ENCODE measurements around the gene ADGRG1.

DNA sequence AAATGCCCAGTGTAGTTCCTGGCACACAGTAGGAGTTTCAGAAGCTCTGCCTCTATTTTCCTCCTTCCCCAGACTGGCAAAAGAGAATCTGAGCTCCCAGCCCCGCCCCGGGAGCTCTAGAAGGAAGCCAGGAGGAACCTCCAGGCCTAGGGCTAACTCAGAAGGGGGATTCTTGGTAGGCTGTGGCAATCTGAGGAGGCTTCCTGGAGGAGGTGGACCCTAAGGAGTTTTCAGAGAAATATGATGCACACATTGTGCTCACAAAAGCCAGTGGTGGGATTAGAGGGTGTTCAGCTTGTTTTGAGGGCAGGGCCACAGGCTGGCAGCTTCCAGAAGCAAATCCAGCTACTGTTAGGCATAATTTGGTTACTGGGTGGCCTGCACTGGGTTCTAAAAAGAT lies 10.0 kb downstream of the ADGRG1 start:
- TF ChIP-seq, protein P1, sequence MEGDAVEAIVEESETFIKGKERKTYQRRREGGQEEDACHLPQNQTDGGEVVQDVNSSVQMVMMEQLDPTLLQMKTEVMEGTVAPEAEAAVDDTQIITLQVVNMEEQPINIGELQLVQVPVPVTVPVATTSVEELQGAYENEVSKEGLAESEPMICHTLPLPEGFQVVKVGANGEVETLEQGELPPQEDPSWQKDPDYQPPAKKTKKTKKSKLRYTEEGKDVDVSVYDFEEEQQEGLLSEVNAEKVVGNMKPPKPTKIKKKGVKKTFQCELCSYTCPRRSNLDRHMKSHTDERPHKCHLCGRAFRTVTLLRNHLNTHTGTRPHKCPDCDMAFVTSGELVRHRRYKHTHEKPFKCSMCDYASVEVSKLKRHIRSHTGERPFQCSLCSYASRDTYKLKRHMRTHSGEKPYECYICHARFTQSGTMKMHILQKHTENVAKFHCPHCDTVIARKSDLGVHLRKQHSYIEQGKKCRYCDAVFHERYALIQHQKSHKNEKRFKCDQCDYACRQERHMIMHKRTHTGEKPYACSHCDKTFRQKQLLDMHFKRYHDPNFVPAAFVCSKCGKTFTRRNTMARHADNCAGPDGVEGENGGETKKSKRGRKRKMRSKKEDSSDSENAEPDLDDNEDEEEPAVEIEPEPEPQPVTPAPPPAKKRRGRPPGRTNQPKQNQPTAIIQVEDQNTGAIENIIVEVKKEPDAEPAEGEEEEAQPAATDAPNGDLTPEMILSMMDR (conservative IDR thresholded peaks at IDR 0.05 in 1 of 2, IDR thresholded peaks at IDR 0.05 in 1 of 2; ENCODE audit: low read depth in 1 of 2, low read length in 2 of 2), result no peak
- TF ChIP-seq EZH2 (IDR thresholded peaks at IDR 0.05; ENCODE audit: low read length, missing control alignments), result no peak
